GM10847 (cell line): ENCODE results near the gene ADAD2.

ENCODE experiments used
- POLR2A ChIP-seq: IDR thresholded peaks from 2 replicates; pipeline ENCODE4 v1.6.1; 2011; ENCODE audit not compliant: insufficient read length; ENCODE audit errors: extremely low read depth

The ADAD2 gene

GRCh38 chr16:84243732-84244131, 52.8 kb downstream of the ADAD2 start:
- no peak for TF ChIP-seq POLR2A

DNA sequence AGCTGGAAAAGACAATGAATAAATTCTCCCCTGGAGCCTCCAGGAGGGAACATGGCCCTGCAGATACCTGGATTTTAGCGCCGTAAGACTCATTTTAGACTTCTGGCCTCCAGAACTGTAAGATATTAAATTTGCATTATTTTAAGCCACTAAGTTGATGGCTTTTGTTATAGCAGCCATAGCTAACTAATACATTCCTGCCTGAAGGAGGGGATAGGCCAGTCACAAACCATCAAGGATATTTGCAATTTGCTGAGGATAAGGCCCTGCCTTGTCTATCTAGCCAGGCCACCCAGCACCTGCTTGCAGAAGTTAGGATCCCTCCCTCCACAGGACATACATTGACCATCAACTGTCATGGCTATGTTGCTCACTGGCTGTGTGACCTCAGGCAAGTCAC, 53.8 kb downstream of the ADAD2 start:
- no peak for TF ChIP-seq POLR2A

GRCh38 chr16:84245956-84246678, 55.2 kb downstream of the ADAD2 start:
- no peak for TF ChIP-seq POLR2A

- TF ChIP-seq POLR2A: no peak
Observed at GRCh38 chr16:84246679-84247077, 55.7 kb downstream of the ADAD2 start.
